NT2/D1 (cell line): ENCODE data around the gene LMX1B.
A peak's percentile ranks its signal among the peaks of the same experiment; 100 is the strongest.

Experiments
- DNase-seq: peaks from one replicate; pipeline ENCODE4 v3.0.0-alpha.2; 2011; ENCODE audit warnings: low read depth, low spot score
- H3K27me3 ChIP-seq: 2 replicates; pipeline ENCODE4 v1.6.0; 2011; ENCODE audit warnings: mild to moderate bottlenecking; ENCODE audit not compliant: insufficient read length, insufficient read depth
- H3K36me3 ChIP-seq: 2 replicates; pipeline ENCODE4 v1.6.1; 2011; ENCODE audit warnings: mild to moderate bottlenecking, low read length, mixed read lengths; ENCODE audit not compliant: insufficient read depth, insufficient read length
- H3K4me1 ChIP-seq: 2 replicates; pipeline ENCODE4 v1.5.1; 2011; ENCODE audit not compliant: insufficient read depth, insufficient read length
- H3K4me3 ChIP-seq: 2 replicates; pipeline ENCODE4 v1.5.1; 2011; ENCODE audit warnings: low read depth; ENCODE audit not compliant: insufficient read length
- H3K9ac ChIP-seq: 2 replicates; pipeline ENCODE4 v1.6.0; 2011; ENCODE audit warnings: low read depth; ENCODE audit not compliant: insufficient read length
- H3K9me3 ChIP-seq: 2 replicates; pipeline ENCODE4 v1.5.1; 2011; ENCODE audit warnings: mild to moderate bottlenecking, low read length; ENCODE audit not compliant: insufficient read depth
- SUZ12 ChIP-seq: IDR thresholded peaks from 2 replicates; pipeline ENCODE4 v1.6.1; 2011; ENCODE audit not compliant: insufficient read length, insufficient read depth; ENCODE audit errors: extremely low read depth
- YY1 ChIP-seq: IDR thresholded peaks from 2 replicates; pipeline ENCODE4 v1.6.1; 2011; ENCODE audit not compliant: insufficient read length, insufficient read depth
- ZNF274 ChIP-seq: IDR thresholded peaks from 2 replicates; pipeline ENCODE4 v1.6.1; 2011; ENCODE audit warnings: mild to moderate bottlenecking, low read depth, low read length

Gene LMX1B

GRCh38 chr9:126611592-126612325 lies 2.0 kb upstream of the LMX1B start:
- peak overlapping the region; percentile 64 for H3K9ac ChIP-seq
- H3K36me3 ChIP-seq, result no peaks in the 10 kb centered on the region
- peaks cover 21% of the 10 kb centered on the region for H3K4me1 ChIP-seq
- no peaks in the 10 kb centered on the region for H3K9me3 ChIP-seq
- H3K27me3 ChIP-seq, result peaks cover 94% of the 10 kb centered on the region
- DNase-seq, result peak; percentile 70
- H3K4me3 ChIP-seq, result peak overlapping the region; percentile 41
- TF ChIP-seq YY1 (no peak), ZNF274 (no peak), SUZ12 (peak; percentile 57)

- Histone ChIP-seq H3K36me3 (no peaks in the 10 kb centered on the region), H3K27me3 (peaks cover 94% of the 10 kb centered on the region), H3K4me1 (peaks cover 21% of the 10 kb centered on the region), H3K9ac (peak overlapping the region; percentile 56), H3K4me3 (peak overlapping the region; percentile 15), H3K9me3 (no peaks in the 10 kb centered on the region)
- TF ChIP-seq SUZ12 (peak; percentile 97), YY1 (no peak), ZNF274 (no peak)
- DNase-seq, result no peak
Measured at GRCh38 chr9:126612326-126612812, 1.4 kb upstream of the LMX1B start.

- TF ChIP-seq SUZ12 (peak; percentile 100), ZNF274 (no peak), YY1 (no peak)
- no peaks in the 10 kb centered on the region for H3K9me3 ChIP-seq
- no peak for DNase-seq
- H3K27me3 ChIP-seq, result peaks cover 94% of the 10 kb centered on the region
- peaks cover 21% of the 10 kb centered on the region for H3K4me1 ChIP-seq
- H3K4me3 ChIP-seq, result peak overlapping the region; percentile 15
- H3K9ac ChIP-seq, result peak overlapping the region; percentile 56
- H3K36me3 ChIP-seq, result no peaks in the 10 kb centered on the region
Measured at GRCh38 chr9:126612813-126613641, 701 bp upstream of the LMX1B start.

- TF ChIP-seq ZNF274, result no peak
- TF ChIP-seq SUZ12, result no peak
- TF ChIP-seq YY1, result no peak
- H3K4me1 ChIP-seq, result peaks cover 21% of the 10 kb centered on the region
- no peak overlapping the region for H3K4me3 ChIP-seq
- H3K27me3 ChIP-seq, result peaks cover 94% of the 10 kb centered on the region
- H3K9me3 ChIP-seq, result no peaks in the 10 kb centered on the region
- H3K9ac ChIP-seq, result no peak overlapping the region
- no peaks in the 10 kb centered on the region for H3K36me3 ChIP-seq
- no peak for DNase-seq
Measured at GRCh38 chr9:126614088-126614454, 343 bp downstream of the LMX1B start.

GRCh38 chr9:126614455-126615244 lies 922 bp downstream of the LMX1B start:
- TF ChIP-seq YY1 (no peak), SUZ12 (peak; percentile 48)
- Histone ChIP-seq H3K9me3 (no peaks in the 10 kb centered on the region), H3K4me1 (peaks cover 21% of the 10 kb centered on the region), H3K9ac (no peak overlapping the region), H3K27me3 (peaks cover 94% of the 10 kb centered on the region), H3K36me3 (no peaks in the 10 kb centered on the region), H3K4me3 (no peak overlapping the region)
- DNase-seq, result no peak

- Histone ChIP-seq H3K9ac (no peak overlapping the region), H3K9me3 (no peaks in the 10 kb centered on the region), H3K27me3 (peaks cover 94% of the 10 kb centered on the region), H3K4me3 (no peak overlapping the region), H3K36me3 (no peaks in the 10 kb centered on the region), H3K4me1 (peaks cover 19% of the 10 kb centered on the region)
- TF ChIP-seq SUZ12 (peak; percentile 71), ZNF274 (no peak)
- DNase-seq, result no peak
Measured at GRCh38 chr9:126615245-126615790, 1.6 kb downstream of the LMX1B start.

- peaks cover 19% of the 10 kb centered on the region for H3K4me1 ChIP-seq
- no peaks in the 10 kb centered on the region for H3K9me3 ChIP-seq
- H3K9ac ChIP-seq, result no peak overlapping the region
- DNase-seq, result no peak
- peaks cover 94% of the 10 kb centered on the region for H3K27me3 ChIP-seq
- no peak for TF ChIP-seq YY1
- TF ChIP-seq SUZ12, result peak; percentile 35
- no peak for TF ChIP-seq ZNF274
- H3K4me3 ChIP-seq, result no peak overlapping the region
- no peaks in the 10 kb centered on the region for H3K36me3 ChIP-seq
Measured at GRCh38 chr9:126615791-126616447, 2.2 kb downstream of the LMX1B start.
